D721Med (cell line): ENCODE data around the gene DPYSL5.

Experiments
- DNase-seq: peaks from one replicate; pipeline ENCODE4 v3.0.0; 2011; ENCODE audit warnings: low spot score; ENCODE audit not compliant: insufficient read length
- FAIRE-seq: peaks from 2 replicates; lab custom pipeline; 2011; peaks lifted over from hg19 to GRCh38; lab: Jason Lieb, UNC
- CTCF ChIP-seq: IDR thresholded peaks from 2 replicates; pipeline ENCODE4 v1.5.1; 2012; ENCODE audit warnings: mild to moderate bottlenecking, control low read depth; ENCODE audit not compliant: insufficient read depth; ENCODE audit errors: missing control alignments

DPYSL5 gene

GRCh38 chr2:26818972-26819371 is 29.0 kb upstream of the DPYSL5 start:
- DNase-seq: no peak
- no peak for TF ChIP-seq CTCF
- FAIRE-seq: no peak

GRCh38 chr2:26820932-26821331 is 27.0 kb upstream of the DPYSL5 start:
- no peak for FAIRE-seq
- no peak for TF ChIP-seq CTCF
- DNase-seq: no peak

- TF ChIP-seq CTCF: no peak
- FAIRE-seq (no peak), DNase-seq (no peak)
Observed at GRCh38 chr2:26822877-26823276, 25.1 kb upstream of the DPYSL5 start.

GRCh38 chr2:26838121-26838906 is 9.6 kb upstream of the DPYSL5 start:
- no peak for TF ChIP-seq CTCF
- FAIRE-seq (no peak), DNase-seq (no peak)

- no peak for FAIRE-seq
- DNase-seq: no peak
- peak; percentile 29 for TF ChIP-seq CTCF
Observed at GRCh38 chr2:26840937-26841610, 6.9 kb upstream of the DPYSL5 start.

- DNase-seq (no peak), FAIRE-seq (no peak)
- no peak for TF ChIP-seq CTCF
Observed at GRCh38 chr2:26843041-26843440, 4.9 kb upstream of the DPYSL5 start.

GRCh38 chr2:26845021-26845420 is 2.9 kb upstream of the DPYSL5 start:
- DNase-seq (no peak), FAIRE-seq (no peak)
- TF ChIP-seq CTCF: no peak
